HG03280 (cell line): ENCODE results near the gene ANKRD33.

Experiments
- ATAC-seq: cut with Tn5 transposase; IDR thresholded peaks from one replicate; pipeline ENCODE4 v1.9.1; 2021; ENCODE audit warnings: mild to moderate bottlenecking, moderate library complexity; ENCODE audit not compliant: unreplicated experiment

ANKRD33 gene

GRCh38 chr12:51941011-51941581 lies 53.2 kb downstream of the ANKRD33 start:
- no peak for ATAC-seq
